AG04449 (cell line): ENCODE measurements around the gene MYBPC3.

ENCODE experiments used
- CTCF ChIA-PET: fragments of 350-600 bp; formaldehyde crosslinking; extraction: SDS; loops from one replicate; lab custom pipeline; 2021; ENCODE audit warnings: antibody characterized with exemption; lab: Yijun Ruan, JAX
- POLR2A ChIA-PET: fragments of 400-600, 350-600 bp; formaldehyde crosslinking; extraction: SDS; loops from one replicate; lab custom pipeline; 2020; ENCODE audit warnings: antibody characterized with exemption, inconsistent platforms; lab: Yijun Ruan, JAX
- DNase-seq: peaks from one replicate; pipeline ENCODE4 v3.0.0-alpha.2; 2010; ENCODE audit warnings: low read depth, low spot score
- H3K4me3 ChIP-seq: 2 replicates; pipeline ENCODE4 v1.5.1; 2011; ENCODE audit warnings: low read depth, mild to moderate bottlenecking, control low read depth, low read length
- TF ChIP-seq, protein P1 (sequence below): IDR thresholded peaks from one replicate; pipeline ENCODE4 v1.5.1; 2011; ENCODE audit warnings: mild to moderate bottlenecking, moderate library complexity, low read length, control low read depth, inconsistent platforms; ENCODE audit not compliant: insufficient read depth; ENCODE audit errors: missing control alignments

Gene MYBPC3

DNA sequence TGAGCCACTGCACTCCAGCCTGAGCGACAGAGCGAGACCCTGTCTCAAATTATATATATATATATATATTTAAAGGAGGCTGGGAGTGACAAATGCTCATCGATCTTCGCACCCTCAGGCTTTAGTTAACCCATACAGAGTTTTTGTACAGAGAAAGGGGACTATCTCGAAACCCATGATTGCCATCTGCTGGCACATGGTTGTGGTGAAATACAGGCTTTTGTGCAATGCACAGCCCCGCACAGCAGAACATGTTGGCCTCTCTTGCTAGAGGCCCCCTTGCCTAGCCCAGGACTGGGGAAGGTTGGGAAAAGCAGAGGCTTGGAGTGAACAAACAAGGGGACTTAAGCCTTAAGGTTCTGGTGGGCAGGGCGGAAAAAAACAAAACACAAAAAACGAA lies 3.6 kb downstream of the MYBPC3 start:
- TF ChIP-seq, protein P1, sequence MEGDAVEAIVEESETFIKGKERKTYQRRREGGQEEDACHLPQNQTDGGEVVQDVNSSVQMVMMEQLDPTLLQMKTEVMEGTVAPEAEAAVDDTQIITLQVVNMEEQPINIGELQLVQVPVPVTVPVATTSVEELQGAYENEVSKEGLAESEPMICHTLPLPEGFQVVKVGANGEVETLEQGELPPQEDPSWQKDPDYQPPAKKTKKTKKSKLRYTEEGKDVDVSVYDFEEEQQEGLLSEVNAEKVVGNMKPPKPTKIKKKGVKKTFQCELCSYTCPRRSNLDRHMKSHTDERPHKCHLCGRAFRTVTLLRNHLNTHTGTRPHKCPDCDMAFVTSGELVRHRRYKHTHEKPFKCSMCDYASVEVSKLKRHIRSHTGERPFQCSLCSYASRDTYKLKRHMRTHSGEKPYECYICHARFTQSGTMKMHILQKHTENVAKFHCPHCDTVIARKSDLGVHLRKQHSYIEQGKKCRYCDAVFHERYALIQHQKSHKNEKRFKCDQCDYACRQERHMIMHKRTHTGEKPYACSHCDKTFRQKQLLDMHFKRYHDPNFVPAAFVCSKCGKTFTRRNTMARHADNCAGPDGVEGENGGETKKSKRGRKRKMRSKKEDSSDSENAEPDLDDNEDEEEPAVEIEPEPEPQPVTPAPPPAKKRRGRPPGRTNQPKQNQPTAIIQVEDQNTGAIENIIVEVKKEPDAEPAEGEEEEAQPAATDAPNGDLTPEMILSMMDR = peak; percentile 29
- POLR2A ChIA-PET = no interaction called here
- H3K4me3 ChIP-seq = no peak overlapping the region
- CTCF ChIA-PET = interaction anchor here (1.1 to 7.2 kb wide), 5 partner anchors 77 to 170 kb away, joined by 4 to 99 read pairs (median 7); partner anchors contain the start of genes ACP2, ARFGAP2 and NR1H3
- no peak for DNase-seq

DNA sequence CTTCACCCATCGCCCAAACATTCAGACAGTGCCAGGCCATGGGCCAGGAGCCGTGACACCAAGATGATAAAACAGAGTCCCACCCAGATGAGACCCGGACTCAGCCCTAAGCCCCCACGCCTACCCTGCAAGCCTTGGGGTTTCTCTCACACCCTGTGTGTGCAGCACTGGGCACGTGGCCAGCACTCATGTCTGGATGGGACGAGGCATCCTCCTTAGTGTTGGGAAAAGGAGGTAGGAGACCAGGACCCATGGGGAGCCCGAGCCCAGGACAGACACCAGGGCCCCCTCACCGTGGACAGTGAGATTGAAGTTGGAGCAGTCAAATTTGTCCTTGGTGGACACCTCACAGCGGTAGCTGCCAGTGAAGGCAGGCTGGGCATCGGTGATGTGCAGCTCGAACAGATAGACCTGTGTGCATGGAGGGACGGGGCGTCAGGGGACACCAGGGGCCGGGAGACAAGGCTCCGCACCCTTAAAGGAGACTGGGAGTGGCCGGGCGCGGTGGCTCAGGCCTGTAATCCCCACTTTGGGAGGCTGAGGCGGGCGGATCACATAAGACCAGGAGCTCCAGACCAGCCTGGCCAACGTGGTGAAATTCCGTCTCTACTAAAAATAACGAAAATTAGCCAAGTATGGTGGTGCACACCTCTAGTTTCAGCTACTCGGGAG lies 4.2 kb downstream of the MYBPC3 start:
- no peak for DNase-seq
- no peak overlapping the region for H3K4me3 ChIP-seq
- POLR2A ChIA-PET = no interaction called here
- CTCF ChIA-PET = interaction anchor here (1.1 to 7.2 kb wide), 4 partner anchors 77 to 169 kb away, joined by 4 to 99 read pairs (median 10); partner anchors contain the start of genes ACP2, ARFGAP2 and NR1H3
- TF ChIP-seq, protein P1 = no peak

DNA sequence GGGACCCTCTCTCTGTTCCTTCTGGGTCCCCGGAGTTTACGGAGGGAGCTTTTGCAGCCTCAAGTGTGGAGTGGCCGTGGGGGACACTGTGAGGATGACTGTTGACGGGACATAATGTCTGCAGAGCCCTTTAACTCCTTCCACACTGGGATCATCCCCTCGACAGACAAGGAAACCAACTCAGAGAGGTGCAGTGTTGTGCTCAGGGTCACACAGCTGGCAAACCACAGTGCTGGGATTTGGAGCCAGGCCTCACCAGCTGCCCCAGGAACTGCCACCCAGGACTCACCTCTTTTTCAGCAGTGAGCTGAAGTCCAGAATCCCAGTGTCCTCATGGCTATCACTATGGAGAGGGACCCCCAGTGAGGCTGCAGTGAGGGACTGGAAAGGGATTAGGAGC lies 5.4 kb downstream of the MYBPC3 start:
- ChIA-PET POLR2A (no interaction called here), CTCF (interaction anchor here (0.9 to 2.0 kb wide), 3 partner anchors 8 to 168 kb away, joined by 3 to 6 read pairs (median 4); no protein-coding TSS in a partner anchor)
- no peak for DNase-seq
- no peak overlapping the region for H3K4me3 ChIP-seq
- TF ChIP-seq, protein P1 = no peak

DNA sequence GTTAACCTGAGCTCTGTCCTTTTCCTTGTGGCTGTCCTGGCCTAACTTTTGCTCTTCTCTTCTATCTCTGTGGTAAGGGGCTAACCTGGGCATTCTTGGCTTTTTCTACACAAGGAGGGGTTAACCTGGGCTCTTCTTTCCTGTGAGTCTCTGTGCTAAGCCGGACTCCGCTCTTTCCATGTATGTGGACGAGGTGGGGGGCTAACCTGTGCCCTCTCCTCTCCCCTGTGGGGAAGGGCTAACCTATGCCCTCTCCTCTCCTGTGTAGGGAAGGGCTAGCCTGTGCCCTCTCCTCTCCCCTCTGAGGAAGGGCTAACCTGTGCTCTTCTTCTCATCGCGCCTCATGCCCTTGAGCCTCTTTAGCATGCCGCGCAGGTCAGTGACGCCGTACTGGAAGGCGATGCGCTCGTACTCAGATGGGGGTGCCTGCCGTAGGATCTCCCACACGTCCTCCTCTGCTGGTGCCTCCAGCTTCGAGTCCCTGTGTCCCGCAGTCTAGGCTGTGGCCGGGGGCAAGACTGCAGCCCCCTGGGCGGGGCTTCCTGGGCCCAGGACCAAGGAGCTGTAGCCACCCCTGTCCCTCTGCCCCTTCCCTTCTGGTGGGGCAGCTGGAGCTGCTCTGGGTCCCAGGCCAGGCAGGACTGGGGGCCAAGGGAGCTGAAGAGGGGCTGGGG lies 6.5 kb downstream of the MYBPC3 start:
- H3K4me3 ChIP-seq = no peak overlapping the region
- ChIA-PET CTCF (interaction anchor here (0.9 to 2.0 kb wide), 3 partner anchors 9 to 207 kb away, joined by 3 to 6 read pairs (median 3); no protein-coding TSS in a partner anchor), POLR2A (no interaction called here)
- TF ChIP-seq, protein P1 = no peak
- no peak for DNase-seq

DNA sequence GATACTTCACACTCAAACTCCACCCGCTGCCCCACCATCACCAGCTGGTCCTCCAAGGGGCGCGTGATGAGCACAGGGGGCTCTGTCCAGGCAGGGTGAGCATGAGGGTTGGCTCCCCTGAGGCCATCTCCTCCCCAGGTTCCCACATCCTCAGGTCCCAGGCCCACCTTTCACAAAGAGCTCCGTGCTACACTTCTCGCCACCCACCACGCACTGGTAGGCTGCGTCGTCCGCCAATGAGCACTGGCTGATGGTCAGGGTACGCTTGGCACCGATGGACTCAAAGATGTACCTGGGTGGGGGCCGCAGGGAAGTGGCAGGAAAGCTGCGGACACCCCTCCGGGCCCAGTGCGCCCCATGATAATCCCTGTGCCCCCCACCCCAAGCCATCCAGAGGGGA lies 9.6 kb downstream of the MYBPC3 start:
- POLR2A ChIA-PET = no interaction called here

More for the DNA sequence above, 9.6 kb downstream of the MYBPC3 start:
- TF ChIP-seq, protein P1 = no peak
- CTCF ChIA-PET = interaction anchor here (0.9 to 1.2 kb wide), 3 partner anchors 12 to 81 kb away, joined by 3 to 5 read pairs (median 4); no protein-coding TSS in a partner anchor
- H3K4me3 ChIP-seq = no peak overlapping the region
- DNase-seq = no peak
